Measurements from ENCODE around the gene SOX13.

- TF ChIP-seq TAF1 (IDR thresholded peaks at IDR 0.05; ENCODE audit: low read depth) (no peak), REST (IDR thresholded peaks at IDR 0.05; ENCODE audit: low read depth) (no peak), EGR1 (IDR thresholded peaks at IDR 0.05) (no peak), EP300 (IDR thresholded peaks at IDR 0.05; ENCODE audit: borderline replicate concordance) (no peak), NFIC (IDR thresholded peaks at IDR 0.05) (no peak)
Measured at GRCh38 chr1:204123376-204123775, 50.5 kb downstream of the SOX13 start.
